ENCODE data around the gene TSR3.

DNA sequence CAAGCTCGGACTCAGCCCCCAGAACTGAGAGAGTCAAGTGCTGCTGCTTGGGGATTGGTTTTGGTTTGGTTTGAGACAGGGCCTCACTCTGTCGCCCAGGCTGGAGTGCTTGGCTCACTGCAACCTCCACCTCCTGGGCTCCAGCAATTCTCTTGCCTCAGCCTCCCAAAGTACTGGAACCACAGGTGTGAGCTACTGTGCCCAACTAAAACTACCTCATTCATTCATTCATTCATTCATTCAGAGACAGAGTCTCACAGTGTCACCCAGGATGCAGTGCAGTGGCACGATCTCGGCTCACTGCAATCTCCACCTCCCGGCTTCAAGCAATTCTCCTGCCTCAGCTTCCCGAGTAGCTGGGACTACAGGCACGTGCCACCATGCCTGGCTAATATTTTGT is 38.1 kb upstream of the TSR3 start:
- TF ChIP-seq, protein P1, sequence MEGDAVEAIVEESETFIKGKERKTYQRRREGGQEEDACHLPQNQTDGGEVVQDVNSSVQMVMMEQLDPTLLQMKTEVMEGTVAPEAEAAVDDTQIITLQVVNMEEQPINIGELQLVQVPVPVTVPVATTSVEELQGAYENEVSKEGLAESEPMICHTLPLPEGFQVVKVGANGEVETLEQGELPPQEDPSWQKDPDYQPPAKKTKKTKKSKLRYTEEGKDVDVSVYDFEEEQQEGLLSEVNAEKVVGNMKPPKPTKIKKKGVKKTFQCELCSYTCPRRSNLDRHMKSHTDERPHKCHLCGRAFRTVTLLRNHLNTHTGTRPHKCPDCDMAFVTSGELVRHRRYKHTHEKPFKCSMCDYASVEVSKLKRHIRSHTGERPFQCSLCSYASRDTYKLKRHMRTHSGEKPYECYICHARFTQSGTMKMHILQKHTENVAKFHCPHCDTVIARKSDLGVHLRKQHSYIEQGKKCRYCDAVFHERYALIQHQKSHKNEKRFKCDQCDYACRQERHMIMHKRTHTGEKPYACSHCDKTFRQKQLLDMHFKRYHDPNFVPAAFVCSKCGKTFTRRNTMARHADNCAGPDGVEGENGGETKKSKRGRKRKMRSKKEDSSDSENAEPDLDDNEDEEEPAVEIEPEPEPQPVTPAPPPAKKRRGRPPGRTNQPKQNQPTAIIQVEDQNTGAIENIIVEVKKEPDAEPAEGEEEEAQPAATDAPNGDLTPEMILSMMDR (IDR thresholded peaks at IDR 0.05): no peak
- no peak for TF ChIP-seq POLR2A (IDR thresholded peaks at IDR 0.05)

All from adrenal gland (tissue), 5 donors.